ENCODE data around the gene SOX13. TPM values are rescaled to one million over a fixed set of nuclear protein-coding genes. Genes with fewer than 3 reads are reported as not detected.
A peak's percentile ranks its signal among the peaks of the same experiment; 100 is the strongest.

Gene SOX13
- polyA plus RNA-seq, 1 donor (not counting 4 experiments of a cell fraction or from before 2014, with no cell fraction given): 4.9 TPM

- dilution Hi-C loops (cut with MboI; ENCODE audit: extremely low pct_ligation_motif_present, low sequenced_read_pairs): loop anchor here (25.0 kb wide), 1 partner anchor 268 kb away; the partner anchor contains the start of gene SNRPE
- no peak overlapping the region for H3K27ac ChIP-seq (ENCODE audit: control insufficient read depth, insufficient read depth, low read length)
- peak overlapping the region; percentile 2 for H3K9ac ChIP-seq (ENCODE audit: control insufficient read depth, extremely low read depth, insufficient read depth, low read length)
These were observed 57.3 kb downstream of the SOX13 start for GRCh38 chr1:204130178-204130577.

DNA sequence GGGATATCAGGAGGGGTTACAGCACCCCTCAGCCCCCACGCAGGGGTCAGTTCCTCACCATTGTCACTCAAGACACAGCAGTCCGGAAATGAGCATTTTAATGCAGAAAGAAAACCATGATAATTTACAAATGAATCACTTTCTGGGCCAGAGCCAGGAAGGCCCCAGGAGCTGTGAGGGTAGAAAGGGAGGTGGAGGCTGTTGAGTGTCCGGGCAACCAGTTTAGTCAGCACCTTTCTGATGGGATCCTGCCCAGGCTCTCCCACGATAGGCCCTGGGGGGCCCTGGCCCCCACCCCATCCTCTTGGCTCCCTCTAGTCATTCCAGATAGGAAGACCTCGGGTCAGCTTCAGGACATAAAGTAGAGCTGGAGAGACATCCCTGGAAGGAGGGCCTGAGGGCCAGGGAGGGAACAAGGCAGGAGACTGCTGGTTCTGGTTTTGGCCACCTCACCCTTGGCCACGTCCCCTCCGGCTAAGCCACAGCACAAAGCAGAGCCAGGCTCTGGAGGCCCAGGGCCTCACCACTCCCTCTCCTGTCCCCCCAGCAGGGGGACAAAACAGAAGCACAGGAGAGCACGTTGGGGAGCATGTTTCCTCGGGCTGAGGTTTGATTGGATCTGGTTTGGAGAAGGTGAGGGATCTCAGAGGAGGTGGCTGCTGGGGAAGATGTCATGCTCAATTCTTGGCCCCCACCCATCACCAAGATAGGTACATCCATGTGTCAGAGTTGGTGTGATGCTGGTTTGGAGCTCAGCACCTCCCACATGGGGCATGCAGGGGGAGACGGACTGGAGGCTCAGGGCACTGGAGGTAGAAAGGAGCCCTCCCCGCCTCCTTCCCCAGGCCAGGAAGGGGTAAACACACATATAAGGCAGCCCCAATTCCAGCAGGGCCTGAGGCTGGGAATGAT is 58.3 kb downstream of the SOX13 start:
- TF ChIP-seq EZH2 (IDR thresholded peaks at IDR 0.05; ENCODE audit: low read length): no peak
- TF ChIP-seq, protein P1, sequence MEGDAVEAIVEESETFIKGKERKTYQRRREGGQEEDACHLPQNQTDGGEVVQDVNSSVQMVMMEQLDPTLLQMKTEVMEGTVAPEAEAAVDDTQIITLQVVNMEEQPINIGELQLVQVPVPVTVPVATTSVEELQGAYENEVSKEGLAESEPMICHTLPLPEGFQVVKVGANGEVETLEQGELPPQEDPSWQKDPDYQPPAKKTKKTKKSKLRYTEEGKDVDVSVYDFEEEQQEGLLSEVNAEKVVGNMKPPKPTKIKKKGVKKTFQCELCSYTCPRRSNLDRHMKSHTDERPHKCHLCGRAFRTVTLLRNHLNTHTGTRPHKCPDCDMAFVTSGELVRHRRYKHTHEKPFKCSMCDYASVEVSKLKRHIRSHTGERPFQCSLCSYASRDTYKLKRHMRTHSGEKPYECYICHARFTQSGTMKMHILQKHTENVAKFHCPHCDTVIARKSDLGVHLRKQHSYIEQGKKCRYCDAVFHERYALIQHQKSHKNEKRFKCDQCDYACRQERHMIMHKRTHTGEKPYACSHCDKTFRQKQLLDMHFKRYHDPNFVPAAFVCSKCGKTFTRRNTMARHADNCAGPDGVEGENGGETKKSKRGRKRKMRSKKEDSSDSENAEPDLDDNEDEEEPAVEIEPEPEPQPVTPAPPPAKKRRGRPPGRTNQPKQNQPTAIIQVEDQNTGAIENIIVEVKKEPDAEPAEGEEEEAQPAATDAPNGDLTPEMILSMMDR (optimal IDR thresholded peaks at IDR 0.05 in 1 of 3, IDR thresholded peaks at IDR 0.05 in 1 of 3, conservative IDR thresholded peaks at IDR 0.05 in 1 of 3; ENCODE audit: extremely low read depth in 1 of 3, insufficient read depth in 2 of 3, low read length in 3 of 3): no peak
- H3K27ac ChIP-seq (ENCODE audit: control insufficient read depth, insufficient read depth, low read length): peak overlapping the region; percentile 48
- FAIRE-seq (peak; percentile 93), DNase-seq (ENCODE audit: low read depth, low spot score) (no peak)
- no peak overlapping the region for H3K4me3 ChIP-seq (ENCODE audit: control insufficient read depth in 2 of 3, extremely low read depth in 1 of 3, insufficient read depth in 2 of 3, low read depth in 1 of 3, low read length in 3 of 3)
- H3K79me2 ChIP-seq (ENCODE audit: control insufficient read depth, insufficient read depth, low read length): no peaks in the 10 kb centered on the region
- peak overlapping the region; percentile 52 for H3K4me2 ChIP-seq (ENCODE audit: control insufficient read depth, extremely low read depth, insufficient read depth, low read depth, low read length)
- no peaks in the 10 kb centered on the region for H3K9me3 ChIP-seq (ENCODE audit: control insufficient read depth, low read depth, low read length)
- H2AFZ ChIP-seq (ENCODE audit: control insufficient read depth, low read length): no peak overlapping the region
- no peaks in the 10 kb centered on the region for H3K36me3 ChIP-seq (ENCODE audit: control insufficient read depth in 2 of 2, extremely low read depth in 1 of 2, insufficient read depth in 2 of 2, low read length in 2 of 2)
- peak overlapping the region; percentile 28 for H3K9ac ChIP-seq (ENCODE audit: control insufficient read depth, extremely low read depth, insufficient read depth, low read length)
- H3K27me3 ChIP-seq (ENCODE audit: control insufficient read depth, extremely low read depth, insufficient read depth, low read length): no peaks in the 10 kb centered on the region
- H3K9me1 ChIP-seq (ENCODE audit: control insufficient read depth, extremely low read depth, insufficient read depth, low read length): no peaks in the 10 kb centered on the region
- H3K4me1 ChIP-seq (ENCODE audit: control insufficient read depth, extremely low read depth, insufficient read depth, low read length): peaks cover 32% of the 10 kb centered on the region
- dilution Hi-C loops (cut with MboI; ENCODE audit: extremely low pct_ligation_motif_present, low sequenced_read_pairs): loop anchor here (25.0 kb wide), 1 partner anchor 269 kb away; the partner anchor contains the start of gene SNRPE
- no peaks in the 10 kb centered on the region for H4K20me1 ChIP-seq (ENCODE audit: control insufficient read depth, extremely low read depth, insufficient read depth, low read length)

More at GRCh38 chr1:204130178-204130577, 57.3 kb downstream of the SOX13 start:
- Histone ChIP-seq H4K20me1 (ENCODE audit: control insufficient read depth, extremely low read depth, insufficient read depth, low read length) (no peaks in the 10 kb centered on the region), H3K27me3 (ENCODE audit: control insufficient read depth, extremely low read depth, insufficient read depth, low read length) (no peaks in the 10 kb centered on the region), H3K36me3 (ENCODE audit: control insufficient read depth in 2 of 2, extremely low read depth in 1 of 2, insufficient read depth in 2 of 2, low read length in 2 of 2) (no peaks in the 10 kb centered on the region), H2AFZ (ENCODE audit: control insufficient read depth, low read length) (no peak overlapping the region), H3K4me3 (ENCODE audit: control insufficient read depth in 2 of 3, extremely low read depth in 1 of 3, insufficient read depth in 2 of 3, low read depth in 1 of 3, low read length in 3 of 3) (peak overlapping the region in 1 of 3 experiments; percentile 3), H3K4me2 (ENCODE audit: control insufficient read depth, extremely low read depth, insufficient read depth, low read depth, low read length) (no peak overlapping the region), H3K9me3 (ENCODE audit: control insufficient read depth, low read depth, low read length) (no peaks in the 10 kb centered on the region), H3K4me1 (ENCODE audit: control insufficient read depth, extremely low read depth, insufficient read depth, low read length) (peaks cover 32% of the 10 kb centered on the region), H3K79me2 (ENCODE audit: control insufficient read depth, insufficient read depth, low read length) (no peaks in the 10 kb centered on the region), H3K9me1 (ENCODE audit: control insufficient read depth, extremely low read depth, insufficient read depth, low read length) (no peaks in the 10 kb centered on the region)
- DNase-seq (ENCODE audit: low read depth, low spot score): no peak
- no peak for FAIRE-seq
- no peak for TF ChIP-seq EZH2 (IDR thresholded peaks at IDR 0.05; ENCODE audit: low read length)
- TF ChIP-seq, protein P1 (optimal IDR thresholded peaks at IDR 0.05 in 1 of 3, IDR thresholded peaks at IDR 0.05 in 1 of 3, conservative IDR thresholded peaks at IDR 0.05 in 1 of 3; ENCODE audit: extremely low read depth in 1 of 3, insufficient read depth in 2 of 3, low read length in 3 of 3): no peak
